HepG2 (cell line): Measurements from ENCODE around the gene P3R3URF. TPM values are rescaled to one million over a fixed set of nuclear protein-coding genes. Genes with fewer than 3 reads are reported as not detected.

Source experiments
- ATAC-seq: fragments of 200-7000 bp; cut with Tn5 transposase; 3 replicates; pipeline ENCODE4 v1.9.1; 2020; ENCODE audit warnings: mild to moderate bottlenecking, moderate library complexity
- BruUV-seq: library from RNA; stranded (reverse); fragments of 400-500 nt; replicated peaks from 2 replicates; lab custom pipeline; 2021; lab: Mats Ljungman, UMichigan
- CTCF ChIA-PET: fragments of 300-600 bp; formaldehyde crosslinking; extraction: SDS; loops from one replicate; lab custom pipeline; 2021; ENCODE audit warnings: low total read pairs, inconsistent platforms, low intra/inter-chr PET ratio; lab: Yijun Ruan, JAX
- POLR2A ChIA-PET: fragments of 350-600 bp; sonication (Branson Sonifier 250); formaldehyde crosslinking; loops from one replicate; lab custom pipeline; 2020; ENCODE audit warnings: antibody characterized with exemption, inconsistent platforms; lab: Yijun Ruan, JAX
- DNase-seq: peaks from one replicate; pipeline ENCODE4 v3.0.0-alpha.2; 2015; ENCODE audit warnings: low spot score
- FAIRE-seq: peaks from 3 replicates; lab custom pipeline; 2011; peaks lifted over from hg19 to GRCh38; lab: Jason Lieb, UNC
- H2AFZ ChIP-seq: one replicate; pipeline ENCODE4 v1.6.1; 2011; ENCODE audit warnings: low read length, inconsistent platforms
- H3K27ac ChIP-seq: fragments of 300-600 bp; 3 replicates; pipeline ENCODE4 v1.8.0; 2011; ENCODE audit warnings: mixed run types, mild to moderate bottlenecking, mixed read lengths, low read length, inconsistent platforms; ENCODE audit not compliant: insufficient read depth; ENCODE audit errors: extremely low read length
- H3K27me3 ChIP-seq, 2 experiments: fragments of 200-600 bp in 1 of 2; 2 replicates in 1 of 2; 3 replicates in 1 of 2; pipeline versions ENCODE4 v1.6.0 to v1.8.0; 2011; ENCODE audit warnings: low read length in 2 of 2, mild to moderate bottlenecking in 2 of 2, moderate library complexity in 2 of 2, inconsistent platforms in 1 of 2; ENCODE audit not compliant: insufficient read depth in 2 of 2, control insufficient read depth in 1 of 2
- H3K36me3 ChIP-seq, 2 experiments: fragments of 200-600 bp in 1 of 2; replicated peaks in 1 of 2; 2 replicates in 1 of 2; 3 replicates in 1 of 2; pipeline versions ENCODE4 v1.5.1 to v1.8.0; 2011; ENCODE audit warnings: low read length in 2 of 2, inconsistent platforms in 1 of 2; ENCODE audit not compliant: insufficient read depth in 2 of 2, control insufficient read depth in 1 of 2
- H3K4me1 ChIP-seq: 2 replicates; pipeline ENCODE4 v1.5.1; 2012; ENCODE audit warnings: low read length, inconsistent platforms; ENCODE audit not compliant: insufficient read depth
- H3K4me2 ChIP-seq: 2 replicates; pipeline ENCODE4 v1.6.0; 2011; ENCODE audit warnings: low read depth, low read length, inconsistent platforms
- H3K4me3 ChIP-seq, 3 experiments: fragments of 200-600 bp in 1 of 3; sonication (generic), shearing (Covaris generic) in 1 of 3; replicated peaks in 1 of 3; 2 replicates each; pipeline ENCODE4 v1.5.1; 2011 to 2016; ENCODE audit warnings: low read length in 3 of 3, inconsistent platforms in 2 of 3, low read depth in 2 of 3, mild to moderate bottlenecking in 2 of 3, control low read depth in 1 of 3, mixed read lengths in 1 of 3; ENCODE audit not compliant: insufficient read depth in 1 of 3
- H3K79me2 ChIP-seq: one replicate; pipeline ENCODE4 v1.6.1; 2011; ENCODE audit warnings: low read length, inconsistent platforms; ENCODE audit not compliant: insufficient read depth
- H3K9ac ChIP-seq: 2 replicates; pipeline ENCODE4 v1.6.0; 2011; ENCODE audit warnings: mild to moderate bottlenecking, low read depth, low read length, inconsistent platforms; ENCODE audit not compliant: insufficient read depth
- H3K9me3 ChIP-seq: 2 replicates; pipeline ENCODE4 v1.5.1; 2012; ENCODE audit warnings: mild to moderate bottlenecking, low read length
- H4K20me1 ChIP-seq: 2 replicates; pipeline ENCODE4 v1.6.0; 2011; ENCODE audit warnings: inconsistent platforms, mild to moderate bottlenecking, low read length, moderate library complexity; ENCODE audit not compliant: insufficient read depth
- DMAP1 ChIP-seq: IDR thresholded peaks from 2 replicates; pipeline ENCODE4 v1.6.1; 2016
- EHMT2 ChIP-seq: fragments of 200-600 bp; sonication (generic); IDR thresholded peaks from 2 replicates; pipeline ENCODE4 v1.7.0; 2017; ENCODE audit warnings: antibody characterized with exemption, low read depth, low read length, borderline replicate concordance
- NAIF1 ChIP-seq: sonication (generic); formaldehyde crosslinking; IDR thresholded peaks from 2 replicates; pipeline ENCODE4 v1.5.0; 2020; ENCODE audit warnings: mild to moderate bottlenecking, missing genetic modification reagents, borderline replicate concordance
- NONO ChIP-seq, 2 experiments: fragments of 450-650 bp in 1 of 2; sonication (generic) in 1 of 2; formaldehyde crosslinking in 1 of 2; IDR thresholded peaks in 1 of 2; conservative IDR thresholded peaks in 1 of 2; 2 replicates each; pipeline versions ENCODE4 v1.6.1 to v1.8.0; 2017 to 2022; ENCODE audit warnings: mild to moderate bottlenecking in 1 of 2, missing genetic modification reagents in 1 of 2, moderate library complexity in 1 of 2
- SIX1 ChIP-seq: sonication (generic); formaldehyde crosslinking; IDR thresholded peaks from 2 replicates; pipeline ENCODE4 v1.4.0; 2020; ENCODE audit warnings: missing genetic modification reagents, borderline replicate concordance
- ZBTB20 ChIP-seq: sonication (generic); formaldehyde crosslinking; IDR thresholded peaks from 2 replicates; pipeline ENCODE4 v1.8.1; 2023; ENCODE audit warnings: missing genetic modification reagents, low read depth, mild to moderate bottlenecking, borderline replicate concordance
- ZNF124 ChIP-seq: sonication (generic); formaldehyde crosslinking; IDR thresholded peaks from 2 replicates; pipeline ENCODE4 v1.4.0; 2020; ENCODE audit warnings: missing genetic modification reagents
- ZNF251 ChIP-seq: sonication (generic); formaldehyde crosslinking; IDR thresholded peaks from 2 replicates; pipeline ENCODE4 v1.9.0; 2021; ENCODE audit warnings: mild to moderate bottlenecking, missing genetic modification reagents
- ZNF331 ChIP-seq: sonication (generic); formaldehyde crosslinking; IDR thresholded peaks from 2 replicates; pipeline ENCODE4 v1.4.0; 2020; ENCODE audit warnings: missing genetic modification reagents
- ZNF337 ChIP-seq: sonication (generic); formaldehyde crosslinking; IDR thresholded peaks from 2 replicates; pipeline ENCODE4 v1.5.1; 2020; ENCODE audit warnings: missing genetic modification reagents, low read depth, mild to moderate bottlenecking, borderline replicate concordance
- ZNF501 ChIP-seq: sonication (generic); formaldehyde crosslinking; IDR thresholded peaks from 2 replicates; pipeline ENCODE4 v1.5.1; 2020; ENCODE audit warnings: mild to moderate bottlenecking, moderate library complexity, missing genetic modification reagents
- ZNF709 ChIP-seq: sonication (generic); formaldehyde crosslinking; IDR thresholded peaks from 2 replicates; pipeline ENCODE4 v1.5.0; 2020; ENCODE audit warnings: mild to moderate bottlenecking, missing genetic modification reagents
- ZNF747 ChIP-seq: sonication (generic); formaldehyde crosslinking; IDR thresholded peaks from 2 replicates; pipeline ENCODE4 v1.8.1; 2023; ENCODE audit warnings: missing genetic modification reagents, mild to moderate bottlenecking, borderline replicate concordance
- ZNF878 ChIP-seq: sonication (generic); formaldehyde crosslinking; IDR thresholded peaks from 2 replicates; pipeline ENCODE4 v1.8.1; 2023; ENCODE audit warnings: mild to moderate bottlenecking, missing genetic modification reagents, moderate library complexity
- WGBS: methylation state at CpG from one replicate; pipeline ENCODE4 v1.1.6; 2017; ENCODE audit warnings: low lambda C conversion rate; 5-methylcytosine and 5-hydroxymethylcytosine counted together
- in situ Hi-C: cut with HindIII; loops from 2 replicates; pipeline ENCODE4 v1.10.0; 2017; ENCODE audit warnings: low pct_unique_long_range_greater_than_20kb; ENCODE audit not compliant: extremely low pct_ligation_motif_present
- intact Hi-C: fragments of 100-400 bp; cut with micrococcal nuclease; formaldehyde crosslinking; loops from one replicate; pipeline ENCODE4 v1.10.0; 2022; ENCODE audit not compliant: unreplicated experiment
- polyA plus RNA-seq, 8 experiments: library from polyadenylated mRNA; depleted of rRNA in 3 of 8; stranded (reverse) in 7 of 8; unstranded in 1 of 8; fragments of >200 nt; fragmentation: Illumina TruSeq in 4 of 8; extraction: Trizol in 4 of 8; gene quantifications; 2 replicates each; pipeline versions ENCODE4 v1.2.1 to v1.2.3, GENCODE V29; 2011 to 2016; ENCODE audit warnings: low read depth in 4 of 8, missing spikeins in 1 of 8, mixed read lengths in 1 of 8; ENCODE audit not compliant: insufficient read depth in 1 of 8
- total RNA-seq, 5 experiments: library from RNA; depleted of rRNA; stranded (reverse); fragments of >200 nt; fragmentation: Illumina TruSeq; extraction: Trizol; gene quantifications; 2 replicates each; pipeline ENCODE4 v1.2.3, GENCODE V29; 2016; ENCODE audit warnings: low read depth in 1 of 5
- TF ChIP-seq, protein P1 (sequence below), 2 experiments: sonication (generic) in 1 of 2; formaldehyde crosslinking in 1 of 2; IDR thresholded peaks; 2 replicates each; pipeline versions ENCODE4 v1.4.0 to v1.6.1; 2016 to 2020; ENCODE audit warnings: borderline replicate concordance in 1 of 2, low read depth in 1 of 2, mild to moderate bottlenecking in 1 of 2, missing genetic modification reagents in 1 of 2

Gene P3R3URF
- total and polyA plus RNA-seq, 2 of the 13 experiments (the other 11 are each of a cell fraction or from before 2014, with no cell fraction given) = not detected

DNA sequence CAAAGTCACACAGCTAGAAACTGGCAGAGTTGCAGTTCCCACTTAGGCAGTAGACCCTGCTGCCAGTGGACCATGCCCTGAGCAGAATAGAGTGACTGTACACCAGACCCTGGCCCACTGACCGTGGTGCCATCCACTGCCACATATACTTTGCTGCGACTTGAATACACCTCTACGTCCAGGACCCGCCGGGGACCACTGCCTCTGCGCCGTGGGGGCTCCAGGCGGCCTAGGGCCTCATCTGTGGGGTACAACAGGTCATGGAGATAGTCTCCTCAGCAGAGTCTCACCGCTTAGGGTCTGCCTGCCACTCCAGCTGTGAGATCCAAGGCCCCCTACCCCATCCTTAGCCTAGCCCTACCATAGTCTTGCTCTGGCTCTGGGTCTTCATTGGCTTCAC lies 20.3 kb upstream of the P3R3URF start:
- WGBS = 100% methylated on average over 1 of the region's 9 CpGs
- Histone ChIP-seq H3K4me1 (peaks cover 31% of the 10 kb centered on the region), H2AFZ (no peak overlapping the region), H3K9me3 (no peaks in the 10 kb centered on the region), H3K9ac (peak overlapping the region; percentile 95; the same call in 1 of the 2 replicates), H3K79me2 (no peaks in the 10 kb centered on the region), H3K36me3 (peaks cover 5 to 22% of the 10 kb centered on the region in 2 experiments; a peak in 3 of 5 replicates), H3K27me3 (no peaks in the 10 kb centered on the region), H3K27ac (no peak overlapping the region), H4K20me1 (no peaks in the 10 kb centered on the region), H3K4me2 (no peak overlapping the region), H3K4me3 (no peak overlapping the region)
- CTCF ChIA-PET = no interaction called here
- POLR2A ChIA-PET = interaction anchor here (1.2 to 4.3 kb wide), 2 partner anchors 14 to 27 kb away, joined by 3 to 24 read pairs; no protein-coding TSS in a partner anchor
- intact Hi-C loops (no loop called here), in situ Hi-C loops (no loop called here)
- ATAC-seq = no peak
- BruUV-seq = no TSS peak
- DNase-seq = no peak
- no peak for FAIRE-seq
- TF ChIP-seq ZNF709 (no peak), ZNF251 (no peak), ZBTB20 (CRISPR knock-in tag) (no peak), ZNF501 (CRISPR knock-in tag) (no peak), ZNF747 (no peak)

DNA sequence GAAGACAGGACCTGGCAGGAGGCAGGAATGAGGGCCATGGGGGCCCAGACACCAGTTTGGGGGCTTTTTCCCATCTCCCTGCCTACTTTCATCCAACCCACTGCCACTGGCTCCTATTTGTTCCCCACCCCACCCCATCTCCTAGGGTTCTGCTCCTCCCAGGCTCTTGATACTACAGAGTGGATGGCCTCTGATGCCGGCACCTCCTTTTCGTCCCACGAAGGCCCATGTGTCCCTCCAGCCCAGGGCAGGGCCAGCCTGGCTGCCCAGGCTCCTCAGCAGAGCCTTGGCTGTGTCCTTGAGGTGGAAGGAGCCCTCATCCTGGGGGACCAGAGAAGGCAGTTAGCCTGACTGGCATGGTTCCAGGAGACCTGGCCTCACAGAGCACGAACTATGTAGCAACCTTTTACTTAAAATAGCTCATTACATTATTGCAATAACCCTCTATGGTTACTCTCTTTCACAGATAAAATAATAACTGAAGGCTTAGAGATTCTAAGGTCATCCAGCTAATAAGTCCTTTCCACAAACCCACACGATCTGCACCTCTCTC lies 18.4 kb upstream of the P3R3URF start:
- DNase-seq = no peak
- no peaks in the 10 kb centered on the region for H3K27me3 ChIP-seq
- H3K79me2 ChIP-seq = no peaks in the 10 kb centered on the region
- no peak overlapping the region for H3K4me2 ChIP-seq
- H3K36me3 ChIP-seq = peaks cover 5 to 31% of the 10 kb centered on the region in 2 experiments; a peak in 3 of 5 replicates
- intact Hi-C loops = no loop called here
- FAIRE-seq = no peak
- POLR2A ChIA-PET = no interaction called here
- H4K20me1 ChIP-seq = no peaks in the 10 kb centered on the region
- no peaks in the 10 kb centered on the region for H3K9me3 ChIP-seq
- in situ Hi-C loops = no loop called here
- no peak for ATAC-seq
- no peak overlapping the region for H3K9ac ChIP-seq
- CTCF ChIA-PET = no interaction called here
- H3K27ac ChIP-seq = no peak overlapping the region
- no TSS peak for BruUV-seq
- no peak overlapping the region for H2AFZ ChIP-seq
- 95% methylated on average over 5 of the region's 5 CpGs for WGBS
- H3K4me1 ChIP-seq = peaks cover 31% of the 10 kb centered on the region
- no peak overlapping the region for H3K4me3 ChIP-seq
- TF ChIP-seq NONO (IDR thresholded peaks at IDR 0.05) (no peak), NONO (CRISPR knock-in tag; conservative IDR thresholded peaks at IDR 0.05) (no peak), NAIF1 (CRISPR knock-in tag) (no peak), ZNF331 (CRISPR knock-in tag) (no peak), ZNF124 (CRISPR knock-in tag) (no peak), ZNF337 (CRISPR knock-in tag) (no peak), DMAP1 (no peak), SIX1 (CRISPR knock-in tag) (no peak), ZNF878 (CRISPR knock-in tag) (no peak), ZNF747 (no peak), EHMT2 (no peak)
- TF ChIP-seq, protein P1, sequence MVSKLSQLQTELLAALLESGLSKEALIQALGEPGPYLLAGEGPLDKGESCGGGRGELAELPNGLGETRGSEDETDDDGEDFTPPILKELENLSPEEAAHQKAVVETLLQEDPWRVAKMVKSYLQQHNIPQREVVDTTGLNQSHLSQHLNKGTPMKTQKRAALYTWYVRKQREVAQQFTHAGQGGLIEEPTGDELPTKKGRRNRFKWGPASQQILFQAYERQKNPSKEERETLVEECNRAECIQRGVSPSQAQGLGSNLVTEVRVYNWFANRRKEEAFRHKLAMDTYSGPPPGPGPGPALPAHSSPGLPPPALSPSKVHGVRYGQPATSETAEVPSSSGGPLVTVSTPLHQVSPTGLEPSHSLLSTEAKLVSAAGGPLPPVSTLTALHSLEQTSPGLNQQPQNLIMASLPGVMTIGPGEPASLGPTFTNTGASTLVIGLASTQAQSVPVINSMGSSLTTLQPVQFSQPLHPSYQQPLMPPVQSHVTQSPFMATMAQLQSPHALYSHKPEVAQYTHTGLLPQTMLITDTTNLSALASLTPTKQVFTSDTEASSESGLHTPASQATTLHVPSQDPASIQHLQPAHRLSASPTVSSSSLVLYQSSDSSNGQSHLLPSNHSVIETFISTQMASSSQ (IDR thresholded peaks at IDR 0.05; ENCODE audit: low read depth) = no peak
- TF ChIP-seq, protein P1 (CRISPR knock-in tag; IDR thresholded peaks at IDR 0.05; ENCODE audit: borderline replicate concordance) = no peak
